HG03571 (cell line): ENCODE data around the gene ATP6V0C.
"Not testable (repeated sequence)": the region's sequence is repeated elsewhere in the genome, so short reads cannot be mapped to it uniquely, and the experiment has no call there.

Experiments used
- ATAC-seq: cut with Tn5 transposase; IDR thresholded peaks from one replicate; pipeline ENCODE4 v1.9.1; 2021; ENCODE audit not compliant: unreplicated experiment

ATP6V0C gene

DNA sequence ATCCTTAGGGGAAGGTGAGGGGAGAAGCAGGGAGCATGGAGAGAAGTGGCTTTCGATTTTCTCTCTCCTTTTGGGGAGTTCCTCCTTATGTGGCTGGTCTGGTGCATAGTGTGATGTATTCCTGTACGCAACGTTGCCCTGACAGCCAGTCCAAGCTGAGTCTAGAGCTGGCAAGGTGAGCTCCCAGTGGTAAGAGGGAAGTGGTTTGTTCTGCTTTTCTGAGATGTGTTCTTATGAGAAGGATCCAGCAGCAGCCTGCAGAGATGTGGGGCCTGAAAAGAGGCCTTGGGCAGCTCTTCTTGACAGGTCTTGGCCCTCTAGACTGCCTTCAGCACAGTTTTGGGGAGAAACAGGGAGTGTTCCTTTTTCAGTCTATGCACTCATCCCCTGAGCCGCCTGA lies 27.2 kb downstream of the ATP6V0C start:
- not testable (repeated sequence) for ATAC-seq

DNA sequence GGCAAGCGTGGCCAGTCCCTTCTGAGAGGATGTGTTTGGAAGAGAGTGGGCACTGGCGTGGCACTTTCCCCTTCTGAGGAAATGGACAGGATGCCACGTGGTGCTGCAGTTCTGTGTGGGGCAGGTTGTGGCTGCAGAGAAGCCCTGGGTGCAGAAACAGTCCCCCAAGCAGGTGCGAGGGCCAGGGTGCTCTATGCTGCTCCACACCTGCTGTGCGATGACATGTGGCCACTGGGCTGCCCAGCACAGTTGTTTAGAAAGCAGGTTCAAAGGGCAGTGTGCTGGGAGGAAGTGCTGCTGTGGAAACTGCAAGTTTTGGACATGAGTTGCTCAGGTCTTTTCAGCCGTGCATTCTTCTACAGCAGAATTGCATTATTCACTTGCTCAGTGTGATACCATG lies 27.7 kb downstream of the ATP6V0C start:
- not testable (repeated sequence) for ATAC-seq

DNA sequence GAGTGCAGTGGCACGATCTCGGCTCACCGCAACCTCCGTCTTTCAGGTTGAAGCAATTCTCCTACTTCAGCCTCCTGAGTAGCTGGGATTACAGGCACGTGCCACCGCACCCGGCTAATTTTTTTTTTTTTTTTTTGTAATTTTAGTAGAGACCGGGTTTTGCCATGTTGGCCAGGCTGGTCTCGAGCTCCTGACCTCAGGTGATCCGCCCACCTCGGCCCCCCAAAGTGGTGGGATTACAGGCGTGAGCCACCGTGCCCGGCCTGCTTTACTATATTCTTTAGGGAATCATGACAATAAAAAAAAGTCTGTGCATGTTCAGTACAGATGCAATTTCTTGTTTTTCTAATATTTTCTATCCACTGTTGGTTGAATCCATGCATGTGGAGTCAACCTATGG lies 30.0 kb downstream of the ATP6V0C start:
- not testable (repeated sequence) for ATAC-seq

DNA sequence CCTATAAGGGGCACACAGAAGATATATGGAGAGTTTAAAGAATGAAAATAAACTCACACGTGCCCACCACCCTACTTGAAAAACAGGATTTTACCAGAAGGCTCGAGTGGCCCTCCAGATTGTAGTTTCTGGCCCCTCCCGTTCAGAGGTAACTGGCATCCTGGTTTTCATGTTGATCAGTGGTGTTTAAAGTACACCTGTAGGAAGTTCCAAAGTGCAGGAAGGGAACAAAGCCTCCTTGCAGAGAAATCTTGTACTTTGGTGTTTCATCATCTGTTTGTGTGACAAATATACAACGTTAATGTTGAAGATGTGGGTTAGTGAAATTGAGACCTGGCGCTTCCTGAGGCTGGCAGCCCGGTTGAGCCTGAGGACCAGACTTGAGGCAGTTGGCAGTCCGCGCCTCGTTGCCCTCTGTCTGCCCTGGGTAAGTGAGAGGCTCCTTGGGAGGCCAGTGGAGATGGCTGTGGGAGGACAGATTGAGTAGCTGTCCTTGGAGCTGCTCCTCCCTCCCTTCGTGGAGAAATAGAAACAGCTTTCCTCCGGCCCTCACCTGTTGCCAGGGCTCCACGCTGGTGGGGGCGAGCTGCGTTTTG lies 36.6 kb downstream of the ATP6V0C start:
- not testable (repeated sequence) for ATAC-seq

DNA sequence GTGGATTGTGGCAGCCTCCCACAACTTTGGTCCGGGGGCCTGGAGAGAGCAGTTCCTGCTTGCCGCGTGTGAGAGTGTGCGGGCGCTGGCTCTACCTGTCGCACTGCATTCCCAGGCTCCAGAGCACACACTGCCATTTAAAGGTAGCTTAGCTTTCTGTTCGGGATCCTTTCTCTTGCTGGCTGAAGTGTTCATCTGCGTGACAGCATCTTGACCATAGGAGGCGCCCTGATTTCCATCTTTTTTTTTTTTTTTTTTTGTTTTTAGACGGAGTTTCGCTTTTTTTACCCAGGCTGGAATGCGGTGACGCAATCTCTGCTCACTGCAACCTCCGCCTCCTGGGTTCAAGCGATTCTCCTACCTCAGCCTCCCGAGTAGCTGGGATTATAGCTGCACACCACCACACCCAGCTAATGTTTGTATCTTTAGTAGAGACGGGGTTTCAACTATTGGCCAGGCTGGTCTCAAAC lies 37.7 kb downstream of the ATP6V0C start:
- ATAC-seq: not testable (repeated sequence)

DNA sequence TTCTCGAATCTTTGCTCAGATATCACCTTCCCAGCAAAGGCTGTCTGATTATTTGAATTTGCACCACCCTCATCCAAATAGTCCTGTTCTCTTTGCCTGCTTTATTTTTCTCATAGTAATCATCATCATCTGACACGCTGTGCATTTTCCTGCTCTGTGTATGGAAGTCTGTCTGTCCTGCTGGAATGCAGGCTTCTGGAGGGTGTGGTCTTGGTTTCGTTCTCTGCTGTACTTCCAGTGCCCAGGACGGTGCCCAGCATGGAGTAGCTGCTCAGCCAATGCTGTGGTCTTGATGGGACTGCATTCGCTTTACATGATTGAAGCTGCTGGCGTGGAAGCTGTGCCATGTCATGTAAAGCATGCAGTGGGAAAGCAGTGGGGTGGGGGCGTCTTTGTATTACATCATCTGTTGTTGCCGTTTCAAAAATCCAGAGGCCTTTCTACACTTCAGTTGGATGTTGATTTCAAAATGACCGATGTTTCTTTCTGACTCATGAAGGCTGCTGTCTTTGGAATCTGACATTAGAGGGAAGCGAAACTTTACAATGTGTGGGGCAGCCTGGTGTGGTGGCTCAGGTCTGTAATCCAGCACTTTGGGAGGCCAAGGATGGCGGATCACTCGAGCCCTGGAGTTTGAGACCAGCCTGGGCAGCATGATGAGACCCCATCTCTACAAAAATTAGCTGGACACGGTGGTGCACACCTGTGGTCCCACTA lies 41.1 kb downstream of the ATP6V0C start:
- ATAC-seq: not testable (repeated sequence)

DNA sequence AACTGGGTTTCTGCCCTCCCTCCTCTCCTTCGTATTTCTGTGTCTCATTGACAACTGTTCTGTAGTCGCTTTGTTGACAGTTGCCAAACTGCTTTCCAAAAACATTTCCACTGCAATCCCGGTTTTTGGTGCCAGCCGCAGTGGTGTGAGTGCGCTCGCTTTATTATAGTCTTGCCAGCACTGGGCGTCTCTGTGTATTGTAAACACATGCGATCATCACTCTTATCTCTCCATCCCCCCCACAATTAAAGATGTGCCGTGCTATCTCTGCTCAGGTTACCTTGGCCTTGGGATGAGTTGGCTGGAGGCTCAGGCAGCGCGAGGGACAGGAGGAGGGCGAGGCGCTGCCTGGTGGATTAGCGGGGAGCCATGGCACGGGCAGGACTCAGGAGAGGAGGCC lies 43.4 kb downstream of the ATP6V0C start:
- ATAC-seq: not testable (repeated sequence)

DNA sequence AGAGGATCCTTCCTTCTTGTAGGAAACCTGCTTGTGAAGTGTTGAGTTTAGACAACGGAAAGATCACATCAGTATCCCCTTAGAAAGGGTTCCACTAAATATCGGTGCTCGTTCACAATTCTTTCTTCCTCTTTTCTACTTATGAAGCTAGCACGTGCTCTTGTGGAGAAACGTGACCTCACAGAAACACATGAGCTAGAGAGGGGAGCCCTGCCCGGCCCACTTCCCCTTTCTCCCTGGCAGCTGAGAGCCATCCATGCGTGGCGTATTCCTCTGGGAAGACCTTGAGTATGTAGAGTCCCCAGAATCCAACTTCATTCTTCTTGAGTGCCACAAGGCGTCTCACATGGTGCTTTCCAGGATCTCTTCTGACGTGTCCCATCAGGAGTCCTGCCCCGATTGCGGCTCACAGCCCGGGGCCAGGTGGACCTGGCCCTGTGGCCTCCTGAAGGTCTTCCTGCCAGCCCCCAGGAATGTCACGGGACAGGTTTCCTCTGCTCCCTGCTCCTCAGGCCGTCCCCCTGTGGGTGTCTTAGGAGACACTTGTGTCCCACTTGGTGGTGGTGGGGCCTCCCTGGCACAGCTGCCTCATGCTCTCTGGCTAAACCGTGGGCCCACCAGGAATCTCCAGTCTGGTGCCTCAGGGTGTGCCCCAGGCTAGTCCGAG lies 46.5 kb downstream of the ATP6V0C start:
- ATAC-seq: peak; percentile 50

DNA sequence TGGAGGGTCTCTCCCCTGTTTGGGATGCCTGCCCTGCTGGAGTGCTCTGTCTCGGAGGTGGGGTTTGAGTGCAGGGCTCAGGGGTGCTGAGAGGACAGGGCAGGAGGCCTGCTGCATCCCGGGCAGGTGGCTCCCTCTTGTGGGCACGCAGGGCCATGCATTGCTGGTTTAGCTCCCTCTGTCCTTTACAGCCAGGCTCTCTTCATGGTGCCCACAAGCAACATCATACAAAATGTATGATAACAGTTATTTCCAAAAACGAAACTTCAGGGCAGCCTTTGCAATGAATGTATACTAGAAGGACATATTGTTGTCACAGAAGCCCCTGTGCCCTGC lies 47.0 kb downstream of the ATP6V0C start:
- ATAC-seq: peak; percentile 44

DNA sequence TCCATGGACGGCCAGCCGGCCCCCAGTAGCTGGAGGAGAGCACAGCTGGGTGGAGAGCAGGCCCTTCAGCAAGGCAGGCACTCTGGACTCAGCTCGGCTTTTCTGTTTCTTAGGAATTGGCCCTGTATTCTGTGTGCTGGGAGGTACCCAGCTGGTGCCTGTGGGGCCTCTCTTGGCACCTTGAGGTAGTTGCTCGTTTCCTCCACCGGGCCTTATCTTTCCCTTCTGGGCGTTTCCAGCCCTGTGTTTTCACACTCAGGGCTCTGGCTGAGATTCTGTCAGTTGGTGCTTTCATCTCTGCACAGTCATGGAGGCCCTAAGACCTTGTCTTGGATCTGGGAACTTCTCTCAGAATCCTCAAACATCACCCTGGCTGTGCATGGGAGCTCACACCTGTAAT lies 53.8 kb downstream of the ATP6V0C start:
- ATAC-seq: not testable (repeated sequence)

DNA sequence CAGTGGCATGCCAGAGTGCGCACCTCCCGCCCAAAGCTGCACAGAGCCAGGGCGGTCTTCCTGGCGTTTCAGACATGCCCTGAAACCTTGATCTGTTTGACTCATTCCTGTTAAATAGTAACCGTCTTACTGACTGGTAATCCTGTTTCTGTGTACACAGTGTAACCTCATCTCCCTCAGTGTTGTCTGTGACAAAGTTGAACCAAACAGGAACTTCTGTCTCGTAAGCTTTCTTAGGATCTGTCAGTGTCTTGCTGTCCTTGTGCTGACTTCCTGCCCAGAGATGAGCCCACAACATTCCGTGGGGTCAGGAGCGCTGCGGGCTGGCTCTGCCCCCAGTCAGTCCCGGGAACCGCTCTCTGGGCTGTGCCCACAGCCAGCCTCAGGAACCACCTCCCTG lies 54.8 kb downstream of the ATP6V0C start:
- ATAC-seq: not testable (repeated sequence)
